Activated naive CD8-positive, alpha-beta T cell (primary cell): ENCODE results near the gene CYP2C9.

ENCODE experiments used
- H3K27ac Mint-ChIP-seq: one replicate; pipeline ENCODE4 v1.8.0; 2021; ENCODE audit warnings: mixed read lengths
- H3K27me3 Mint-ChIP-seq: one replicate; pipeline ENCODE4 v1.8.0; 2021; ENCODE audit warnings: mixed read lengths
- H3K36me3 Mint-ChIP-seq: one replicate; pipeline ENCODE4 v1.8.0; 2021; ENCODE audit warnings: mixed read lengths
- H3K4me1 Mint-ChIP-seq: one replicate; pipeline ENCODE4 v1.8.0; 2021; ENCODE audit warnings: low read depth, mixed read lengths
- H3K4me3 Mint-ChIP-seq: one replicate; pipeline ENCODE4 v1.8.0; 2021; ENCODE audit warnings: mild to moderate bottlenecking, mixed read lengths
- H3K9me3 Mint-ChIP-seq: one replicate; pipeline ENCODE4 v1.8.0; 2021; ENCODE audit warnings: low read depth, mixed read lengths

CYP2C9 gene

GRCh38 chr10:94992811-94993210 lies 54.4 kb downstream of the CYP2C9 start:
- Mint-ChIP-seq H3K36me3 (no peaks in the 10 kb centered on the region), H3K4me3 (no peak overlapping the region), H3K27me3 (no peaks in the 10 kb centered on the region), H3K9me3 (peaks cover 10% of the 10 kb centered on the region), H3K4me1 (no peaks in the 10 kb centered on the region), H3K27ac (no peak overlapping the region)

- Mint-ChIP-seq H3K36me3 (no peaks in the 10 kb centered on the region), H3K9me3 (no peaks in the 10 kb centered on the region), H3K4me3 (no peak overlapping the region), H3K27ac (no peak overlapping the region), H3K4me1 (no peaks in the 10 kb centered on the region), H3K27me3 (no peaks in the 10 kb centered on the region)
These were observed 59.3 kb downstream of the CYP2C9 start for GRCh38 chr10:94997741-94998174.

- H3K27me3 Mint-ChIP-seq = peaks cover 3% of the 10 kb centered on the region
- peaks cover 7% of the 10 kb centered on the region for H3K9me3 Mint-ChIP-seq
- no peak overlapping the region for H3K4me3 Mint-ChIP-seq
- H3K27ac Mint-ChIP-seq = no peak overlapping the region
- H3K36me3 Mint-ChIP-seq = no peaks in the 10 kb centered on the region
- H3K4me1 Mint-ChIP-seq = no peaks in the 10 kb centered on the region
These were observed 88.0 kb downstream of the CYP2C9 start for GRCh38 chr10:95026461-95026860.

GRCh38 chr10:95031656-95032055 lies 93.2 kb downstream of the CYP2C9 start:
- peaks cover 3% of the 10 kb centered on the region for H3K9me3 Mint-ChIP-seq
- H3K36me3 Mint-ChIP-seq = no peaks in the 10 kb centered on the region
- H3K4me1 Mint-ChIP-seq = no peaks in the 10 kb centered on the region
- H3K4me3 Mint-ChIP-seq = no peak overlapping the region
- H3K27me3 Mint-ChIP-seq = no peaks in the 10 kb centered on the region
- H3K27ac Mint-ChIP-seq = no peak overlapping the region

- no peaks in the 10 kb centered on the region for H3K27me3 Mint-ChIP-seq
- no peak overlapping the region for H3K4me3 Mint-ChIP-seq
- H3K9me3 Mint-ChIP-seq = no peaks in the 10 kb centered on the region
- H3K27ac Mint-ChIP-seq = no peak overlapping the region
- no peaks in the 10 kb centered on the region for H3K4me1 Mint-ChIP-seq
- no peaks in the 10 kb centered on the region for H3K36me3 Mint-ChIP-seq
These were observed 95.9 kb downstream of the CYP2C9 start for GRCh38 chr10:95034401-95034800.

GRCh38 chr10:95035332-95036295 lies 97.2 kb downstream of the CYP2C9 start:
- H3K4me3 Mint-ChIP-seq = no peak overlapping the region
- no peaks in the 10 kb centered on the region for H3K9me3 Mint-ChIP-seq
- no peak overlapping the region for H3K27ac Mint-ChIP-seq
- H3K27me3 Mint-ChIP-seq = no peaks in the 10 kb centered on the region
- no peaks in the 10 kb centered on the region for H3K36me3 Mint-ChIP-seq
- H3K4me1 Mint-ChIP-seq = no peaks in the 10 kb centered on the region

- H3K4me1 Mint-ChIP-seq = no peaks in the 10 kb centered on the region
- no peak overlapping the region for H3K4me3 Mint-ChIP-seq
- H3K9me3 Mint-ChIP-seq = no peaks in the 10 kb centered on the region
- no peaks in the 10 kb centered on the region for H3K36me3 Mint-ChIP-seq
- H3K27ac Mint-ChIP-seq = no peak overlapping the region
- H3K27me3 Mint-ChIP-seq = no peaks in the 10 kb centered on the region
These were observed 100.8 kb downstream of the CYP2C9 start for GRCh38 chr10:95039281-95039680.
